ENCODE data around the gene ATXN3L. TPM values are rescaled to one million over a fixed set of nuclear protein-coding genes. Genes with fewer than 3 reads are reported as not detected.

Gene ATXN3L
- polyA plus RNA-seq, 1 of the 3 experiments (the other 2 are of a cell fraction), result not detected

GRCh38 chrX:13311560-13311959 lies 8.3 kb downstream of the ATXN3L start:
- Histone ChIP-seq H3K27ac (ENCODE audit: low read depth in 2 of 2, low read length in 1 of 2) (no peak overlapping the region), H3K9me2 (no peaks in the 10 kb centered on the region), H3K4me3 (ENCODE audit: low read depth in 2 of 2, low read length in 1 of 2) (no peak overlapping the region), H3K9me3 (no peaks in the 10 kb centered on the region), H3F3A (replicated peaks; ENCODE audit: insufficient read depth) (no peaks in the 10 kb centered on the region), H3K36me3 (replicated peaks in 1 of 2; ENCODE audit: control insufficient read depth in 1 of 2, insufficient read depth in 2 of 2, low read length in 1 of 2) (no peaks in the 10 kb centered on the region), H3K9ac (no peak overlapping the region), H3K4me1 (ENCODE audit: control insufficient read depth in 1 of 2, insufficient read depth in 2 of 2, low read depth in 1 of 2, low read length in 1 of 2) (no peaks in the 10 kb centered on the region; a peak in 1 of 4 replicates), H2AFZ (ENCODE audit: low read depth) (no peak overlapping the region), H3K4me2 (no peak overlapping the region), H3K27me3 (ENCODE audit: insufficient read depth) (no peaks in the 10 kb centered on the region), H4K20me1 (ENCODE audit: insufficient read depth) (no peaks in the 10 kb centered on the region), H3K79me2 (ENCODE audit: insufficient read depth) (no peaks in the 10 kb centered on the region)
- no peak for DNase-seq
- ChIA-PET CTCF (no interaction called here), POLR2A (no interaction called here)
- 73% methylated on average over 6 of the region's 6 CpGs for WGBS (ENCODE audit: low lambda C conversion rate)
- TF ChIP-seq TAF1 (IDR thresholded peaks at IDR 0.05; ENCODE audit: borderline replicate concordance, low read depth, low read length) (no peak), FOXM1 (IDR thresholded peaks at IDR 0.05; ENCODE audit: low read depth) (no peak), GATA2 (CRISPR knock-in tag; IDR thresholded peaks at IDR 0.05) (no peak), ELF1 (IDR thresholded peaks at IDR 0.05) (no peak), RFX5 (IDR thresholded peaks at IDR 0.05; ENCODE audit: low read length) (no peak), TEAD4 (IDR thresholded peaks at IDR 0.05; ENCODE audit: borderline replicate concordance, insufficient read depth) (no peak), JUND (IDR thresholded peaks at IDR 0.05) (no peak), EZH2phosphoT487 (IDR thresholded peaks at IDR 0.05; ENCODE audit: borderline replicate concordance, low read depth) (no peak), NRF1 (IDR thresholded peaks at IDR 0.05; ENCODE audit: low read depth, low read length) (no peak), SIN3A (IDR thresholded peaks at IDR 0.05; ENCODE audit: borderline replicate concordance, low read depth, low read length) (no peak)

GRCh38 chrX:13309631-13310030 lies 10.2 kb downstream of the ATXN3L start:
- H3K4me1 ChIP-seq (ENCODE audit: control insufficient read depth in 1 of 2, insufficient read depth in 2 of 2, low read depth in 1 of 2, low read length in 1 of 2), result peaks cover 0 to 5% of the 10 kb centered on the region in 2 experiments; a peak in 2 of 4 replicates
- no peak for TF ChIP-seq EP300 (IDR thresholded peaks at IDR 0.05; ENCODE audit: borderline replicate concordance in 1 of 2, low read depth in 1 of 2, low read length in 1 of 2)
- no peak for TF ChIP-seq RXRA (IDR thresholded peaks at IDR 0.05; ENCODE audit: borderline replicate concordance, low read depth)
- no peak for TF ChIP-seq GATA2 (CRISPR knock-in tag; IDR thresholded peaks at IDR 0.05)
- TF ChIP-seq, protein P1, sequence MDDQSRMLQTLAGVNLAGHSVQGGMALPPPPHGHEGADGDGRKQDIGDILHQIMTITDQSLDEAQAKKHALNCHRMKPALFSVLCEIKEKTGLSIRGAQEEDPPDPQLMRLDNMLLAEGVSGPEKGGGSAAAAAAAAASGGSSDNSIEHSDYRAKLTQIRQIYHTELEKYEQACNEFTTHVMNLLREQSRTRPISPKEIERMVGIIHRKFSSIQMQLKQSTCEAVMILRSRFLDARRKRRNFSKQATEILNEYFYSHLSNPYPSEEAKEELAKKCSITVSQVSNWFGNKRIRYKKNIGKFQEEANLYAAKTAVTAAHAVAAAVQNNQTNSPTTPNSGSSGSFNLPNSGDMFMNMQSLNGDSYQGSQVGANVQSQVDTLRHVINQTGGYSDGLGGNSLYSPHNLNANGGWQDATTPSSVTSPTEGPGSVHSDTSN (IDR thresholded peaks at IDR 0.05), result no peak
- TF ChIP-seq JUND (IDR thresholded peaks at IDR 0.05), result no peak
- no peak overlapping the region for H3K4me3 ChIP-seq (ENCODE audit: low read depth in 2 of 2, low read length in 1 of 2)
- H3K9ac ChIP-seq, result no peak overlapping the region
- H3K36me3 ChIP-seq (replicated peaks in 1 of 2; ENCODE audit: control insufficient read depth in 1 of 2, insufficient read depth in 2 of 2, low read length in 1 of 2), result no peaks in the 10 kb centered on the region
- WGBS (ENCODE audit: low lambda C conversion rate), result 58% methylated on average over 3 of the region's 3 CpGs
- DNase-seq, result no peak
- peaks cover 9% of the 10 kb centered on the region for H3F3A ChIP-seq (replicated peaks; ENCODE audit: insufficient read depth)
- peak overlapping the region in 1 of 2 experiments; percentile 2; a peak in 1 of 4 replicates for H3K27ac ChIP-seq (ENCODE audit: low read depth in 2 of 2, low read length in 1 of 2)
- ChIA-PET CTCF (no interaction called here), POLR2A (no interaction called here)
- no peaks in the 10 kb centered on the region for H3K27me3 ChIP-seq (ENCODE audit: insufficient read depth)
- no peak overlapping the region for H3K4me2 ChIP-seq
- no peaks in the 10 kb centered on the region for H3K9me3 ChIP-seq
- H2AFZ ChIP-seq (ENCODE audit: low read depth), result no peak overlapping the region
- no peaks in the 10 kb centered on the region for H3K79me2 ChIP-seq (ENCODE audit: insufficient read depth)
- H4K20me1 ChIP-seq (ENCODE audit: insufficient read depth), result no peaks in the 10 kb centered on the region
- H3K9me2 ChIP-seq, result no peaks in the 10 kb centered on the region

Measured in SK-N-SH (cell line).